ENCODE results near the gene PCP2. TPM values are rescaled to one million over a fixed set of nuclear protein-coding genes. Genes with fewer than 3 reads are reported as not detected.

The PCP2 gene
- total and polyA plus RNA-seq, 2 of the 8 experiments (the other 6 are each of a cell fraction or from before 2014, with no cell fraction given) = not detected

- FAIRE-seq (no peak), DNase-seq (ENCODE audit: low read depth in 1 of 2, low spot score in 2 of 2) (no peak)
- H4K5ac ChIP-seq (ENCODE audit: insufficient read length, low read depth, low read length) = no peak within 1 kb of the TSS
- no peaks in the 10 kb centered on the region; a peak in 1 of 4 replicates for H3K79me2 ChIP-seq (ENCODE audit: control insufficient read depth in 1 of 2, insufficient read depth in 2 of 2, low read length in 2 of 2)
- no peaks in the 10 kb centered on the region for H3K36me3 ChIP-seq (ENCODE audit: control insufficient read depth in 2 of 4, insufficient read depth in 4 of 4, low read length in 3 of 4)
- no peak within 1 kb of the TSS; the same call in 1 of the 2 replicates for H4K8ac ChIP-seq (ENCODE audit: extremely low read depth, insufficient read depth, low read length)
- no peak for TF ChIP-seq CEBPB (IDR thresholded peaks at IDR 0.05; ENCODE audit: low read depth, low read length)
- TF ChIP-seq JUND (IDR thresholded peaks at IDR 0.05; ENCODE audit: low read length) = no peak
- no peak for TF ChIP-seq SP2 (IDR thresholded peaks at IDR 0.05; ENCODE audit: low read length)
- no peak for TF ChIP-seq SP1 (IDR thresholded peaks at IDR 0.05; ENCODE audit: low read depth, low read length)
- TF ChIP-seq CTCF (IDR thresholded peaks at IDR 0.05; ENCODE audit: control extremely low read depth in 1 of 3, insufficient read depth in 1 of 3, low read depth in 1 of 3, low read length in 3 of 3) = no peak
- no peak for TF ChIP-seq TAF7 (optimal IDR thresholded peaks at IDR 0.05; ENCODE audit: borderline replicate concordance, low read depth, low read length)
- TF ChIP-seq SIRT6 (IDR thresholded peaks at IDR 0.05; ENCODE audit: low read length) = no peak
- peaks cover 0 to 3% (median under 1%) of the 10 kb centered on the region in 4 experiments; a peak in 5 of 7 replicates for H3K4me1 ChIP-seq (replicated peaks in 1 of 4; ENCODE audit: control insufficient read depth in 3 of 4, insufficient read depth in 4 of 4, low read length in 3 of 4)
- POLR2A ChIA-PET (ENCODE audit: partially characterized antibody) = no interaction called here
- H2BK120ac ChIP-seq (replicated peaks; ENCODE audit: low read depth, low read length) = no peak within 1 kb of the TSS
- 0 out of 2 replicates have a peak within 1 kb of the TSS, but pooled peaks have one; percentile 71 for H2AK5ac ChIP-seq (ENCODE audit: low read depth, low read length)
- peaks cover 0 to 8% (median 3%) of the 10 kb centered on the region in 4 experiments; a peak in 3 of 7 replicates for H3K27me3 ChIP-seq (replicated peaks in 1 of 4; ENCODE audit: control insufficient read depth in 3 of 4, extremely low read depth in 1 of 4, insufficient read depth in 3 of 4, low read length in 3 of 4)
- no peak within 1 kb of the TSS for H2BK5ac ChIP-seq (ENCODE audit: low read depth, low read length)
- H3K4ac ChIP-seq (replicated peaks; ENCODE audit: insufficient read length, low read depth, low read length) = no peak within 1 kb of the TSS
- peak within 1 kb of the TSS; percentile 30 for H4K91ac ChIP-seq (replicated peaks; ENCODE audit: insufficient read length, low read length)
- no peaks in the 10 kb centered on the region for H4K20me1 ChIP-seq (replicated peaks in 1 of 2; ENCODE audit: control insufficient read depth in 1 of 2, insufficient read depth in 2 of 2, low read length in 2 of 2)
- CTCF ChIA-PET (ENCODE audit: partially characterized antibody) = interaction anchor here (1.9 kb wide), 1 partner anchor 109 kb away, joined by 9 read pairs; no protein-coding TSS in a partner anchor
- no peak within 1 kb of the TSS for H3K4me2 ChIP-seq (ENCODE audit: insufficient read depth in 1 of 2, low read depth in 2 of 2, low read length in 2 of 2)
- H2BK15ac ChIP-seq (ENCODE audit: low read length) = no peak within 1 kb of the TSS
- H3K27ac ChIP-seq (ENCODE audit: low read depth, low read length) = no peak within 1 kb of the TSS
- H2BK12ac ChIP-seq (ENCODE audit: low read depth, low read length) = 0 out of 2 replicates have a peak within 1 kb of the TSS, but pooled peaks have one; percentile 39
- H3K4me3 ChIP-seq (ENCODE audit: extremely low read depth in 1 of 4, insufficient read depth in 2 of 4, low read depth in 3 of 4, low read length in 4 of 4) = no peak within 1 kb of the TSS
- no peak within 1 kb of the TSS for H3K56ac ChIP-seq (replicated peaks; ENCODE audit: insufficient read length, low read depth, low read length)
- H3K14ac ChIP-seq (ENCODE audit: insufficient read length) = no peak within 1 kb of the TSS
- H3K23me2 ChIP-seq (ENCODE audit: low read depth, low read length) = peaks cover 4% of the 10 kb centered on the region; the same call in 1 of the 2 replicates
- H2BK20ac ChIP-seq (ENCODE audit: low read length) = no peak within 1 kb of the TSS
- H3K18ac ChIP-seq (ENCODE audit: extremely low read depth, low read length) = no peak within 1 kb of the TSS; the same call in 1 of the 2 replicates
- H3K9ac ChIP-seq (replicated peaks in 1 of 4; ENCODE audit: extremely low read depth in 1 of 4, low read depth in 3 of 4, low read length in 3 of 4) = no peak within 1 kb of the TSS
- 85% methylated on average over 8 of the region's 10 CpGs; no CpG with 5 or more reads in 1 of the 2 experiments for WGBS, 2 experiments (ENCODE audit: extremely low coverage in 1 of 2, insufficient coverage in 1 of 2, insufficient read length in 1 of 2, insufficient replicate concordance in 2 of 2, low coverage in 1 of 2, low lambda C conversion rate in 2 of 2, missing lambda C conversion rate in 1 of 2)
- H3K23ac ChIP-seq (ENCODE audit: insufficient read length) = no peak within 1 kb of the TSS
- no peaks in the 10 kb centered on the region for H3K9me3 ChIP-seq (ENCODE audit: insufficient read depth in 2 of 2, low read depth in 1 of 2, low read length in 1 of 2)
- H2AFZ ChIP-seq (ENCODE audit: low read length) = no peak within 1 kb of the TSS
- H3K79me1 ChIP-seq (ENCODE audit: low read depth, low read length) = no peaks in the 10 kb centered on the region
Measured at GRCh38 chr19:7676854-7677253, 43.3 kb upstream of the PCP2 start, which contains the start of gene MCEMP1. Gene MCEMP1 (plus strand): TSS chr19:7677090. CDS start chr19:7677121, 31 bp downstream.
